Skin of body (tissue), 2 donors: ENCODE results near the gene SGCE. TPM values are rescaled to one million over a fixed set of nuclear protein-coding genes. Genes with fewer than 3 reads are reported as not detected.

Experiments used
- DNase-seq: peaks from one replicate; lab custom pipeline; 2025; lab: John Stamatoyannopoulos, UW
- total RNA-seq: library from RNA; depleted of rRNA; stranded (reverse); fragments of >200 nt; gene quantifications from one replicate; pipeline ENCODE4 v1.2.3, GENCODE V29; 2014

Gene SGCE
- total RNA-seq, 1 donor from 2014 or later, result 113 TPM

DNA sequence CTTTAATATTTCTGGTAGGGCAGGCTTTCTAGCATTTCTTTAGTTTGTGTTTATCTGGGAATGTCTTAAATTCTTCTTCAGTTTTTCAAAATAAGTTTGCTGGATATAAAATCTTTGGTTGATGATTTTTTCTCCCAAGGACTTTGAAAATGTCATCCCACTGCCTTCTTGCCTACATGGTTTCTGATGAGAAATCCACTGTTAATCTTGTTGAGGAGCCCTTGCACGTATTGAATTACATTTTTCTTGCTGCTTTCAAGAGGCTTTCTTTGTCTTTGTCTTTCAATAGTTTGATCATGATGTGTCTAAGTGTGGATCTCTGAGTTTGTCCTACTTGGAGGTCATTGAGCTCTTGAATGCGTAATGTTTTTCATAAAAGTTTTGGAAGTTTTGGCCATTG lies 80.3 kb downstream of the SGCE start:
- no peak for DNase-seq

- no peak for DNase-seq
Measured at GRCh38 chr7:94571816-94572215, 84.1 kb downstream of the SGCE start.

DNA sequence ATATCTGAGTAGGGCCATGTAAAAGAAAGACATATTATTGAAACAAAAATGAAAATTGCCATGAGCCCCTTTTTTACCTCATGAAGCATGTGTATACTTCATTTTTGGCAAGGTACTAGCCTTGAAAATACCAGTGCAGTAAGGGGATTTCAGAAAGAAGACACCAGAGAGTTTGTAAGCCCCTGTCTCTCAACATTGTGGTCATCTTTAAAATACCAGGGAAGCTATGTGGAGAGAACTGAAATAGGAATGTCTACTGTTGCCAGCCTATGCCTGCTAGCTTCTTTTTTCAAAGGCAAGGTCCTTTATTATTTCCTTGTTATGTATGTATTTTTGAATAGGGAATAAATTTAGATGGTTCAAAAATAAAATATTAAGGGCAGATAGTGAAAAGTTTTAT lies 88.5 kb downstream of the SGCE start:
- no peak for DNase-seq

DNA sequence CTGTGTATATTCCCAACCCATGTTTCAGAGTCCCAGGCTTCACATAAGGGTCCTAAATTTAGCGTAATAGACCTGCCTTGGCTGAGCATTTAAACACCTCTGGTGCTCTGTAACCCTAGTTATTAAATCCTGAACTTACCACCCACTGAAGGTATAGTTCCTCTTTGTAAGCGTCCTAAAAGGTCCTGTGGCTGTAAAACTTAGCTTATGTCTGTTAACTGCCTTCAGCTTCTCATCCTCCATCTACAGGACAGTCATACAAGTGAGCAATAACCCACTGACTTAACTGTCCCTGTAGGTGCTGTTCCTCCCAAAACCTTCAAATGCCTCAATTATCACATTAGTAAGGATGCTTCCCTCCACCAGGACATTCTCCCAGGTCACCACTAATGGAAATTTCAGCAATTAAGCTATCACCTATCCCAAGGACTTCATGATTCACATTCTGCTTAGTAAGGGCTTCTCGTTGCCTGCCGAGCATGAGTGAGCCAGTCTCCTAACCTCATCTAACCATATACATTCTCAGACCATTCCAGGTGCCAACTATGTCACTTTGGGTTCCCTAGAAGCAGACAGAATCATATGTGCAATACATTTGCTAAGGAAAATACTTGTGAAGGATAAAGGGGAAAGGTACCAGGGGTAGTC lies 90.6 kb downstream of the SGCE start:
- no peak for DNase-seq

- DNase-seq, result no peak
Measured at GRCh38 chr7:94562525-94562924, 93.4 kb downstream of the SGCE start.

DNA sequence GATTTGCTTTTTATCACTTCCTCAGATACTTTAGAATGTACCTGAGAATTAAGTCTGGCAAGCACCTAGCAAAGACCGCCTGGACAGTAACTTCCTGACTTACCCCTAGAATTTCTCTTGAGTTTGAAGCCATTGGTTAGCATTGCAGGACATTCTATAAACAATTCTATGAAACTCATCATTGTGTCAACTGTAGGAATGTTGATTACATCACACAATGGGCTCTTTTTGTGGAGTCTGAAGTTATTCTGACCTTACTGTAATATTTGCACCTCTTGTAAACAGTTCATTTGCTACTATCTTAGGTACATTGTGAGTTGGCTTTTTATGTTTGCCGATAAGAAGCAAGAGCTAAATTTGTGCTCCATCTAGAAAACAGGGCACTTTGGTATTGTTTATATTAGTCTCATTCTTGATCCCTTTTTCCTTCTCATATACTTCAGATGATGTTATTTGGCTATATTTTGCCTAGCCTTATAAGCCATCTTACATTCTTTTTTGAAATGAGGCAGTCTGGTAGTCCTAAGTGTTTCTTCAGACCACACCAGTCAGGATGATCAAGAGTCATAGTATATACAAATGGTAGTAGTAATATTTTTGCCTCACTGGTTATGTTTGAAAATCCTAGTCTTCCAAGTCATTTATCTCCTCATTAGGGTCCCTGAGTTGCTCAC lies 94.0 kb downstream of the SGCE start:
- DNase-seq, result no peak

DNA sequence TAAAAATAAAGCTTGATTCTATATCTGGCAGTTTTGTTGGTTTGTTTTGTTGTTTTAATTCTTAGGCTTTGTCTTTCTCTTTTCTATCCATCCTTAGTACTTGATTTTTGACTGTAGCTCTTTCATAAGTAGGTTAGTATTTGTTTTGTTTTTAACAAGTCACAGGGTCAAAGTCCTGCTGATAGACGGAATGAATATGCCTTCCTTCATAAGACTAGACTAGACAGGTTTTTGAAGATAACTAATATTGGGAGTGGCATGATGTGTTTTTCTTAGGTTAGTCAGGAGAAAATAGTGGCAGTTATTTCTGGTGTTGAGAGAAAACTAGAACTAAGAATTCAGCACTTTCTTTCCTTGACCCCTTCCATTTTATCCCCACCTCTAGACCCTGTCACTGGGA lies 96.0 kb downstream of the SGCE start:
- no peak for DNase-seq

DNA sequence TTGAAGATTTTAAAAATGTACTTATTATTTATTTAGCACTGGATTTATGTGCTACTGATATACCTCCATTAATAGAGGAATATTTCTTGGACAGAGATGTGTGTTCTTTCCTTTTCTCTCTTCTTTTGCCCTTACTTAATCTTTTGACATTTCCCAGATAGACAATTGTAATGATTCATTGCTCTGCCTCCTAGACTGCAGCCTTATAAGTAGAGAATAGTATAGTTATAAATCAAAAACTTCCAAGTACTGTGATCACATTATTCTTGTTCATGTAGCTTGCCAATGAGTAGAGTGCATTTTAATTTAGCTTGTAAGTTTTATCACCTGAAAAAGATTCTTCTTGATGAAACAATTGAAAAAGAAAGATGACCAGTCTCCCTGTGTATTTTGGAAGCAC lies 98.7 kb downstream of the SGCE start:
- no peak for DNase-seq

DNA sequence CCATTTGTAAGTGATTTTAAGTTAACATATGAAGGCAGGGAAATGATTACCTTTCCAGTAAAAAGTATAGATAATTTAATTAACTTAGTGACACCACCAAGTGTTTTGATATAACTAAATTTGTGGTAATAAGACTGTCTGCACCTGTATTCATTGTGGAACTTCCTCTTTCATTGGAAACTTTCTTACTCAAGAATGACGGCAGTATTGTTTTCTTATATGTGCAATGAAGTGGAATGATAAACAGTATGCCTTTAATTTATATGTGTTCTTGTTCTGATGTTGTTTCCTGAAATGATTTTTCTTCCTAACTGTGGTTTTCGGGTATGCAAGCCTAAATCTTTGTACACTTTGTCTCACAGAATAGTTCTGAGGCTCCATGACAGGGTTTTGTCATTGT lies 99.9 kb downstream of the SGCE start:
- DNase-seq, result no peak

DNA sequence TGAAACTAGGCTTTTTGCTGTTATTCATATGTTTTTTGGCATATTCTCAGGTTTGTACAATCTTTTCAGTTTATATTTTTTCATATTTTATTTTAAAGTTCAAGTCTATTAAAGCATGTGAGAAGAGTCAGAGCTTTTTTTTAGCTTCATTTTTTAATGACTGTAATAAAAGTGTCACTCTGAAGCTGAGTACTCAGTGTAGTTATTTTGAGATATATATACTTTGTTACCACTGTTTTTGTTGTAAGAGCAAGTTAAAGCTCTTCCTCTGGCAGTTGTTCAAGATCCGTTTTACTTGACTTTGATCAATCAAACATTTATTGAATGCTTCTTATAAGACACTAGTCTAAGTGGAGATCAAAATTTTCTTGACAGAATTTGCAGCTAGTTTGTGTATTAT lies 108.8 kb downstream of the SGCE start:
- no peak for DNase-seq

DNA sequence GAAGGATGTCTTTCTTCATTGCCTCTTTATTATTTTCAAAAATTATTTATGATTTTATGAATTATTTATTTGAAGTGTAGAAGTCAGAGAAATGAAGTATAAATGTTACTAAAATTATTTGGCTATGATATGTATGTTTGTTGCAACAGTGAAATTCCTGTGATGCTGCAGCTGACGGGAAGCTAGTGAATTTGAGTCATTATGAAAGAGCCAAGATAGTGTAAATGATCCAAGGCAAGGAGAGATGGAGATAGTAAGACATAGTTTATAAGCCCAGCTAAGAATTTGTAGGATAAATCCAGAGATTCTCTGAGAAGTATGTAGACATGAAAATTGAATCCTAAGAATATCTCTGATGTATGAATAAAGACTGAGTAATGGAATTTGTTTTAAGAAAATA lies 115.5 kb downstream of the SGCE start:
- no peak for DNase-seq

Other genes with a start within 250 kb of the SGCE start
- 37.0 TPM for gene CASD1, start 146.3 kb downstream of the SGCE start, total RNA-seq